ENCODE data around the gene FXYD6.
A peak's percentile ranks its signal among the peaks of the same experiment; 100 is the strongest.

The FXYD6 gene

DNA sequence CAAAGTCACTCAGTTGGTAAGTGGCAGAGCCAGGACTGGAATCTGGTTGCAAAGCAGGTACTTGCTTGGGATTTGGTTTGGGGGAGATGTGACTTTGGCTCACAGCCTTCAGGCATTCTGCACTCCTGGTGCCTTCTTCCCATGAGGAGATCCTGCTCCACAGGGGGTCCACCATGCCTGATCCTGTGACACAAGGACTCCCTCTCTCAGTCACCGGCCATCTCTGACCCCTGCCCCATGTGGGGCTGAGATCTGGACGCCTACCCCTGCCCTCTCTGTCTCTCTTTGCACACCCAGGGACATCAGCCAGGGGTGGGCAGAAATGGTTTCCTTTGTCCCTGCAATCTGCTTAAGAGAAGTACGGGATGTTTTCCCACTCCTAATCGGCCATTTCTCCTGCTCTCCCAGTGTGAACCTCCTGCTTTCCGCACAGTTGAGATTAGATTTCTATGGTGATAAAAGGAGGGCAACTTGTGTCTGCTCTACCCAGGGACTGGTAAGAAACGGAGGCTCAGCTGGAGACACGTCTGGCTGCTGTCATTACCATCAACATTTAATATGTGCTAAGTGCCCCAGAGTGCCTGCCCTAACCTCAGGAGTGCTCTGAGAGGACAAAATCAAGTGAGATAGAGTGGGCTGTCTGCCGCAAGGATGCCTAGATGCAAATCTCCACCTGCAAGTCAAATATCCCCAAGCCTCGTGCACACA lies 11.1 kb upstream of the FXYD6 start:
- no peak for DNase-seq

DNA sequence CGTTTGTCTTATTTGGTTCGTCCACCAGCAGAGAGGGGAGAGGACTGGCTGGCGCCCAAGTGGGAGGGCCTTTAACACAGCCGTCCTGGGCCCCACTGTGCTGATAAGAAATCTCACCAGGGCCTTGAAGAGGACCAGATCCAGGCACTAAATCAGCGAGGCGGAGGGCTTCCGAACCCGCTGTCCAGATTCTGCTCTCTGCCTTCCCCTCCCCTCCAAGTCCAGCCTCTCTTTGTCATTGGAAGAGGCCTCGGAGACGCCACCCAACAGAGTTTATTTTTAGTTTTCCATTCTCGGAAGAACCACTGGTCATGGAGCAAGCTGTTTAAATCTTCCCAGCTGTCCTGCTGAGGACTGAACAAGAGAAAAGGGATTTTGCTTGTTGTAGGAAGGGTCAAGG lies 9.3 kb upstream of the FXYD6 start:
- DNase-seq: peak; percentile 41

DNA sequence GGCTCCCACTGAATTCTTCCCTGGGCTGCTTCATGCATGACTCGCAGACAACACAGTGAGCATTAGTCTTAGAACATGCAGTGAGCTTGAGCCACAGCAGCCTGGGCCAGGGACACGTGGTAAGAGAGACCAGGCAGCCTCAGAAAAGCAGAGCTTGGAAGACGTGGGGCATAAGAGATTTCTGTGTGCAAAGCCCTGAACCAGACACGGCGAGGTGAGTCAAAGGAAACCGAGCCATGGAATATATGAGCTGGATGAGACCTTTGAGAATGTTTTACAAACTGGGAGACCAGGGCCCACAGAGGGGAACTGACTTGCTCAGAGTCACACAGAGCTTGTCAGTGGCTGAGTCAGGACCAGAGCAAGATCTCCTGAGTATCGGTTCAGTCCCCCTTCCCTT lies 8.5 kb upstream of the FXYD6 start:
- DNase-seq: no peak

DNA sequence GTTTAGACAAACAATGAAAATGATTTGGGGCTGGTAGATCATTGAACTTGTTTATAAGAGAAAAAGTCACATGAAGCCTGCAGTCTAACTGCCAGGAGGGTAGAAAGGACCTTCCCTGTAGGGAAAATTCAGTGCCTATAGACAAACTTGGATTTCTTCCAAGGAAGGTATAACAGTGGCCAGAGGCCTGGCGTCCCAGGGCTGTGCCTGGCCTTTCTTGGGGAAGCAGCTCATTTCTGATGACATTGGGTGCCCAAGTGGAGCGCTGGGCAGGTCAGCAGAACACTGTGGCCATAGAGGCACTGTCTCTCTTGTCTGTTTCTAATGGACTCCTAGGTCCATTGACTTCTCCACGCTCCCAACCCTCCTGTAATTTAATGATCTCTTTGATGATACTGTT lies 6.6 kb upstream of the FXYD6 start:
- DNase-seq: no peak

DNA sequence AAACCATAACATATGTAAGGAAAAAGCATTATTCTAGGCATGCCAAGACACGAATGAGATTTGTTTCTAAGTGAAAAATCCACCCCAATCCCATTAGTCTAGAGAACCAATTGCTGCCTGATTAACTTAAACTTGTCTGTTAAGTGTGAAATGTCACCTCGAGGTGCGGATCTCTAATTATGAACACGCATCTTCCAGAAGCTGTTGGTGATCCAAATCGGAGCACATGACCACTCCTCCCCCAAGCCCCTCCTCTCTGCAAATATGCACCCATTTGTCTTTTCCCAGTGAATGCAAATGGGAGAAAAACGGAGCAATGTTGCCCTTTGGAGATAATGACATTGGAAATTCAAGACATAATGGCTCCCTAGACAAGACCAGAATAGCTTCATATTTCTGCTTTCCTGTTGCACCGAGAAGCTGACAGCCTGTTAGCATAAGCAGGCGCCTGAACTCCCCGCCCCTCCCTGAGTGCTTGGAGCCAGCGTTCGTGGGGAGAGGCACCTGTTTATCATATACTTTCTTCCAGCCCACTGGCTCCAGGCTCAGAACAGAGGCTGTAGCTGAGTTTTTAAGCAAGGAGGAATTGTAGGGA lies 6.0 kb upstream of the FXYD6 start:
- no peak for DNase-seq

DNA sequence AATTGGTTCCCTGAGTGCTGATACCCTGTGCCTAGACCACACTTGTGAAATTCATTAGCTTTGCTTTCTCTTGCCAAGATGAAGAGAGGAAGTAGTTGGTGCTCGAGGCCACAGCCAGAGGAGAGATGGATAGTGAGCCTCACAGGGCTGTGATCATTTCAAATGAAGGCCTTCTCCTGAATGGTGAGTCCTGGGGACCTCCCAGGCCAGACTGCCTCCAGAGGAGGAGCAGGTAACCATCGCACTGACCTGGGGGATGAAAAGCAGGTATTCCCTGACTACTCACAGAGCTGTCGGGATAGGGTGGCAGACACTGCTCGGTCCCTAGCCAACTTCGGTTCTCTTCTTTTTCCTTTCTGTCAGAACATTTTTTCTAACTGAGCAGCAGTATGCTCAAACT lies 4.8 kb upstream of the FXYD6 start:
- DNase-seq: no peak

DNA sequence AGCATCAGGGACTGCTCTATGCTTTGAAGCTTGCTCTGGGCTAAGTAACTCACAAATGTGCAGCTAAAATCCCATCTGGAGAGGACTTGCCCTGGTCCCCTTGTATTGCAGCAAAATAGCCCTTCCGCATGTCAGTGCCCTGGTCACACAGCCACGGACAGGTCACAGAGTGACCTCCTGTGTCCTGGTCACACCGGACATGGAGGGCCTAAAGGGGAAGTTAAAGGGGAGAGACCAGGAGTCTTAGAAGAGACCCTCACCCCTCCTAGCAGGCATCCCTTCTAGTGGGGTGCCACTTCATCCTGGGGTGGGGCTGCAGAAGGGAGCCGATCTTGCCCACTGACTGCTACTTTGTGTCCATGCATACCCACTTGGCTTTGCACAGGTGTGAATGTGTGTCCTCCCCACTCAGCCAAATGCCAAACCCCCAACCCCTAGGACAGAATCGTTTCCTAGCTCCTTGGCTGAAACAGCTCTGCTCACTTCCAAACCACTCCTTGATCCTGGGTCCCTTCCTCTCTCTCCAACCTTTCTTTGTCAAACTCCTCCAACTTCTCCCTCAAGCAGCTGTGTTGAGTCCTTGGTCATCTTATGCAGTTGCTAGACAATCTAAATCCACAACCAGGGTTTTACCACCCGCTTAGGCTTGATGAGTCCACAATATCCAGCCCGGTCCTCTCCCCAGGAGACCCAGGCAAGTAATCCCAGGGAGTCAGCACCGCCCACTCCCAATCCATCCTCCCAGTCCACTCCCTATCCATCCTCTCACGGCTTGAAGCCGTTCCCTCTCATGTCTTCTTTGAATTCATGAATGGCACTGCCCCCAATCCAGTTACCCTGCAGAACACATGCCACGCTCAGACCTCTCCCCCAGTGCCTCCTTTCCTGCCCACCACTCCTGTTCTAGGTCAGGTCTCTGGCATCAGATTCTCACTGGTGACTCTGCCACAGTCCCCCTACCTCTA lies 3.3 kb upstream of the FXYD6 start:
- DNase-seq: no peak

DNA sequence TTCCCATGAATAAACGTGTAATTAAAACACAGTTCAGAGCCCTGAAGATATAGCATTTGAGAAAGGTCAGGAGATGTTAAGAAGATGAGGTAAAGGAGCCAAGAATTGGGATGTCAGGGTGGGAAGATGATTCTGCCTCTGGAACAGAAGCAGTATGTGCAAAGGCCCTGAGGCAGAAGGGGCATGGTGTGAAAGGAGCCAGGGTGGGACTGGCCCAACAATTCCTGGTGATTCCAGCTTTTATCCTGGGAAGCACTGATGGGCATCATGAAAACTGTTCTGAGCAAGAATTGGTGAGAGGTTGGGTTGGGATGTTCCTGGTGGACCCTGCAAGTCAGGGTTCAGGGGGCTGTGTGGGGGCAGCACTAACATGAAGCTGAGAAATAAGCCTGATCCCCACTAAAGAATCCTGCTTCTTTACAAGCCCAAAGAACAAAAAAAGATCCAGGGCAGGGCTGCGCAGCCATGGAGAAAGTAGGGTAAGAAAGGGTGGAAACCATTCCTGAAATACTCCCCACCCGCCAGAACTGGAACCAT lies 2.5 kb upstream of the FXYD6 start:
- no peak for DNase-seq

DNA sequence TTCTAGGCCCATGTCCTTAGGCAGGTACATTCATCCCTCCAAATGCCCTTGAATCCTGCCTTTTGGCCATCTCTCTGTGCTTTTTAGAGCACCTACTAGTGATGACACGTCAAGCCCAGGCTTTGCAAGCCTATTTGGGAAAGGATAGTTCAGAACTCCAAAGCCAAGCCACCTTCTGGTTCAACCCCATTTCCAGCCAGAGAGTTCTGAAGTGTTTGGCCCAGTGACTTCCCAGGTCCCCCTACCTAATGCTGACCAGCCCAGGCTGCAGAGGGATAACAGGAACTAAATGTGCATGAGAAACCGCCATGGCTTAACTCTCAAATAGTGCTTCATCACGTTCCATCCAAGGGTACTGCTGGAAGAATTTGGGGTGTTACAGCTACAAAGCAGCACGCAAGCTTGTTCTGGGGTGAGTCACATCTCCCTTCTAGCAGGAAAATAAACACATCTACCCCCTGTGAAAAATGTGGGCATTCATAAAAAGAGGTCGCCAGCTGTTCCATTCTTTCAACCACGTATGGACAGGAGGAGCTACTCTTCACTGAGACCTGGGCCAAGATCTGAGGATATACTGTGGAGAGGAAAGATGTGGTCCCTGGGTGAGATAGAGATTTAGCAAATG lies 2.0 kb upstream of the FXYD6 start:
- no peak for DNase-seq

DNA sequence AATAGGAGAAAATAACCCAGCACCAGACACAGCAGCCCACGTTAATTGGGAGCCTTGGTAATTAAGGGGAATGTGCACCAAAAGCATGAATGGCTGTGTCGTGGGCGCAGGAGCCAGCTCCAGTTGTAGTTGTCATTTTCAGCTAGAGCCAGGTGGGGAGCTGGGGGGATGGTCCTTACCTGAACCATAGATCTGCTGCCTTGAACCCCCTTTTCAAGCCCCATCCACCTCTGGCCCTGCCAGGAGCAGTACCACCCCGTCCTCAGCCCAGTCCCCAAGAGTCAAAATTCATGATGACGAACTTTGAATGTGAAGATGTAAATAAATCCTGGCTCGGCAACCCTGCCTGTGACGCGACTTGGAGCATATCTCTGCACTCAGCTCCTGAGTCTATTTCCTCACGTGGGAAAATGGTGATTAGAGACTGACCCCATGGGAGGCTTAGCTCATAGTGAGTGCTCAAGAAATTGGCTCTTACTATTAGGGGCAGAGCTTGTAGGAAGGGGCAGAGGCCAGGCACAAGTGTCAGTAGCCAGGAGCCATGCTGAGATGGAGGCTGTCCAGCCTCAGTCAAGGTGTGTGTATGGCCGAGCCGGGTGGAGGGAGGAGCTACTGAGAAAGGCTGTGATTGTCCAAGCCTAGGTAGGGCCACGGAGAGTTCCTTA lies 794 bp upstream of the FXYD6 start:
- no peak for DNase-seq

DNA sequence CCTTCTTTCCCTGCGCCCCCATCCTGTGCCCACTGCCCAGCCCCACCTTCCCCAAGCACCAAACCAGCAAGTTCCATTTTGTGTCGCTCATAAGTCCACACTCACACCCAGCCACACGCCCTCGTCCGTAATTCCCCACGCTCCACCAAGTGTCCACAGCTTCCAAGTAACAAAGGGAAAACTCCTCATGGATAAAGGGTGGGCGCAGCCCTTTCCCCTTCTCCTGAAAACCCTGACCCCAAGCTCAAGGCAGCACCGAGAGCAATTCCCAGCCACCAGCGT lies 458 bp downstream of the FXYD6 start:
- no peak for DNase-seq

DNA sequence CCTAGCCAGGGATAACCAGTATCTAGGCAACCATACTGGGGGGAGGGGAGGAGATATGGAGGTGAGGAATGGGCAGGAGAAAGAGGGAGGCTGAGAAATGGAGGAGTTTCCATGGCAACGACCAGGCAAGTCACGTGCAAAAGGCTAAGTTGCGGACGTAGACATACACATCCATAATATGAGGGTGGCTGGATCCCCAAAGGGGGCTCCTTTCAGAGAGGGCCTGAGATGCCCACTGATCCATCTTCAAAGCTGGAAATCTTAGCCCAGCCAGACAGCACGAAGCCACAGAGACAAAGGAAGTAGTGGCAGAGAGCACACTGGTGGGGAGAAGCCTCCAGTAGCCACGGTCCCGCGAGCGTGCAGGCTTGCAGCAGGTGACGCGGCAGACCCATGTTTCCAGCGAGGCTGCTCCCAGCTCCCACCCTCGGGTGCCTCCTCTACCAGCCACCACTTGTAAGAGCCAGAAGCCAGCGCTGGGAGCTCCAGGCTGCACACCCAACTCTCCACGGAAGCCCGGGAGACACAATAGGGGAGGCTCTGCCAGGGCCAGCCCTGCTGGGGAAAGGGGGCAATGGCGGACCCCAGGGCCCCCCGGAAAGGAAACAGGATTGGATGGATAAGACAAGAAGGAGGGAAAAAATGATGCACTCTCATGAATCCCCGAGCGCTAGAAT lies 938 bp downstream of the FXYD6 start:
- peak; percentile 62 for DNase-seq

DNA sequence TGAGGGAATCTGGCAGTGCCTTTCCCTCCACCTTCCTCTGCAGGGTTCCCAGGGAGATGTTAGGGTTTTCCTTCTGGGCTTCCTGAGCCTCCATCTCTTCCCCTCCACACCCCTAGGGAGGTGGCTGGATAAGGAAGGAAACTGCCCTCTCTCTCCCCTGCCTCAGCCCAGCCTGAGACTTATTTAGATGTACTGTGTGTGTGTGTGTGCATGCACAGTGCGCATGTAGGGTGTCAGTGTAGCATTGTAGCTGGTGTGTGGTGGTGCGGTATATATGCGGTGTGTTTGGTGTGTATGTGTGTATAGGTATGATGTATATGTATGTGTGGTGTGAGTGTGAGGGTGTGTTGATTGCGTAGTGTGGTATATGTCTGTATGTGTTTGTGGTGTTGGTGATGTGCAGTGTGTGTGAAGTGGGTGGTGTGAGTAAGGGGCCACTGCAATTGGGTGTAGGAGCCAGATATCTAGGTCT lies 1.5 kb downstream of the FXYD6 start:
- no peak for DNase-seq

DNA sequence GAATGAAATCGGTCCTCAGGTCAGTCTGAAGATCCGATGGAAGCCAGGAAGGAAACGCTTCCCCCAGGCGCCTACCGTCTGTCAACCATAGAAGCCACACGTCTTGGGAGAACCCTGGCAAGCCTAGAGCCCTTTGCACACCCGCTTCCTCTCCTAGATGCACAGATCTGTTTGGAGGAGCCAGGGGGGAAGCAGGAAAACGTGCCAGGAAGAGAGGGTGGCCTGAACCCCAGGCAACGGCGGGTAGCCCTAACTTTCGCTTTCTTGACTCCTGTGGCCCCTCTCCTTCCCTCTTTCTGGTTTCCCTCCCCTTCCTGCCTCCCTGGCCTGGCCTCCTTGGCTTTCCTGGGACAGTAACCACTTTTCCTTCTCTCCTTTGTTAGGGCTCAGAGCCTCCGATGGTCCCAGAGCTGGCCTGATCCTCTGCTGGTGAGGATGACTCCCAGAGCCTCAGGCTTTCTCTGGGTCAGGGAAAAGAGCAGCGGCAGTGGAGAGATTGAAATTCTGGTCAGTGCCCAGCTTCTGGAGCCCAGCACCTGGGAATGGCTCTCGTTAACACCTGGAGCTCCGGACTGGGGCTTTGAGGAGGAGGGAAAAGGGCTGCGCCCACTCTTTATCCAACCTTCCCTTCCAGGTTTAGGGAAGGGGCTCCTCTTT lies 2.1 kb downstream of the FXYD6 start:
- no peak for DNase-seq

DNA sequence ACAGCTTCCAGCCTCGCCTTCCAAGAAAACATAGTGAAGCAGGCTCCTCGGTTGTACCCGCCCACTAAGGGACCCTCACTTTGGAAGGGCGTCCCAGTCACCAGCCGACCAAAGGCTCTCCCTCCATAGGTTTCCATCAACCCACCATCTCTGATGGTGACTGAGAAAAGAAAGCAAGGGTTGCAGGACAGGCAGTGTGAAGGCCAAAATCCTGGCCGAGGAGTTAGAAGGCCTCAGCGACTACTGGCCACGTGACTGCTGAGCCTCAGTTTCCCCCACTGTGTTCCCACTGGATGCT lies 2.7 kb downstream of the FXYD6 start:
- no peak for DNase-seq

DNA sequence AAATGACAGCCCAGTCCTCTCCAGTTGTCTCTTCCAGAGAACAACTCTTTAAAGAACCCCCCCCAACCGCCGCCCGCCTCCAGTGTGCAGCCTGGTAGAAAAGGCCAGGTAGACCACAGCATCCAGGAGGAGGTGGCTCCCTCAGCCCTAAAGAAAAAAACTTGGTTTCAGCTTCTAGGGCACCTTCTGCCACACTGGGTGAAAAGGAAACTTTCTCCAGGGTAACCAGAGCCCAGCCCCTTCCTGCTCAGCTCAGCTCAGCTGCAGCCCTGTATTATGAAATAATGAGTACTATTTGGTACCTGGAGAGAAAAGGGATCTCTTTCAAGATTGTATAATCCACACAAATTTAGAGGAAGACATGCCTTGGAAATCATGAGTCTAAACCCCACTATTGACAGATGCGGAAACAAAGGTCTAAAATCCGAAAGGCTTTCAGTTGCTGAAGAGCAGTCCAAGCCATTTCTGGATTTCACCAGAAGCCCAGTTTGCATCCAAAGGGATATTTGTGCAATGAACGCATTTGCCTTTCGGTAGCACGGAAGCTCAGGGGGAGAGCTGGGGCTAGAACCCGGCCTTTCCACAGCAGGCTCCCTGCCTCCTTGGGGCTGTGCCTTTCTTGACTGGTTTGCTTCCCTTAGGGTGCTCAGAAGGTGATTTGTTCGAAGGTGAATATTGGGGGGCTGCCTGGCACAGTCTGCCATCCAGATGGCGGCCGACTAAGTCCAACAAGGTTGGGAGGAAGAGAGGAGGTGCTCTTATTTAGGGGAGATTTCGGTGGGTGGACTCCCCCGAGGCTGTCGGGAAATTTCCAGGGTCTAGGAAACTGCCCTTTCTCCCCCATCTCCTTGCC lies 3.3 kb downstream of the FXYD6 start:
- DNase-seq: no peak

DNA sequence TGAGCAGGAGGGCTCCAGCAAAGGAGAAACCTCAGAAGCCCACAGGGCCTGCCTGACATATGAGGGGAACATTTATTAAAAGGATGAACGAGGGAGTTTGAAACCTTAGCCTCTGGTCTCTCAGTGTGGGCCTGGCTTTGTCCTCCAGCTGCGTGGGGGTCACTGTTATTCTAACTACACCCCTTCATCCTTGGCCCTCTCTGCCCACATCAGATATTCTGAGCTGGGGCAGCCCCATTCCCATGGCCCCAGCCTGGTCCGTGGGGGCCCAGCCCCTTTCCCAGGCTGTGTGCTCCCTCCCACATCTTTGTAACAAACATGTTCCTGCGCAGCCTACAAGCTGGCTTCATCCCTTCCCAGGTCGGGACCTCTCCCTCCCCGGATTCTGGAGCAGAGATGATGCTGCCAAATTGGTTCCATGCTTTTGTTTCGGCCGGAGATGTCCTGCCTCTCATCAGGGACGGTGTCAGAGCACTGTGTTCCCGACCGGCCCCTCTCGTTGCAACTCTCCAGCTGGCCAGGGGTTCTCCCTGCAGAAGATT lies 4.0 kb downstream of the FXYD6 start:
- DNase-seq: peak; percentile 41

DNA sequence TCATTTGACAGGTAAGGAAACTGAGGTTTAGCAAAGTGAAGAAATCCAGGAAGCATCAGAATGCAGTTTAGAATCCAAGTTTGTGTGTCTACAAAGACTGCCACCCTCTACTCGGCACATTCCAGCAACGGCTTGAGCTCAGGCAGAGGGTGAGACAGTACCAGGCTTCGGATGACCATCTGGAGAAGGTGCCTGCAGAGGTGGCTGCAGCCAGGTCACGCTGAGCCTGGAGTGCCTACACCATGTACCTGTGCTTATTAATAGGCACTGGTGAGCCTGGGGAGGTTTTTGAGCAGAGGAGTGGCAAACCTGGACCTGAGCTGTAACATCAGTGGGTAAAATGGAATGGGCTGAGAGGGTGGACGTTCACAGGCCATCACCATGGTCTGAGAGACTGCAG lies 4.7 kb downstream of the FXYD6 start:
- no peak for DNase-seq

DNA sequence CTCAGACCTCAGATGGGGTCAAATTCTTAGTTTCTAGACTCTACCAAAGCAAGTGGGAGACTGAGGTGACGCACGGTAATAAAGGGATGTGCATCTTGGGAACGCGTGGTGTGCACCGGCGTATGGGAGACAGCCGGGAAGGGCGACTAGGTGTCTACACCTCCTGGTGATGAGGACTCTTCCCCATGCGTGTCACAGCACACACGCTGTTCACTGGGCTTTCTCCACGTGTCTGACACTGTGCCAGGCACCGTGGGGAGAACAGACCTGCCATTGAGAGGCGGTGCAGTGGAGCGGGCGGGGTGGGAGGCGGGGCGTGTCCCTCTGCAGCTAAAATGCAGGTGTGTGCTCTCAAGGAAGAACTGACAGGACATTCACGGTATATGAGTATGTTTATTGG lies 5.3 kb downstream of the FXYD6 start:
- no peak for DNase-seq
